ENCODE results near the gene CSK.

CSK gene

DNA sequence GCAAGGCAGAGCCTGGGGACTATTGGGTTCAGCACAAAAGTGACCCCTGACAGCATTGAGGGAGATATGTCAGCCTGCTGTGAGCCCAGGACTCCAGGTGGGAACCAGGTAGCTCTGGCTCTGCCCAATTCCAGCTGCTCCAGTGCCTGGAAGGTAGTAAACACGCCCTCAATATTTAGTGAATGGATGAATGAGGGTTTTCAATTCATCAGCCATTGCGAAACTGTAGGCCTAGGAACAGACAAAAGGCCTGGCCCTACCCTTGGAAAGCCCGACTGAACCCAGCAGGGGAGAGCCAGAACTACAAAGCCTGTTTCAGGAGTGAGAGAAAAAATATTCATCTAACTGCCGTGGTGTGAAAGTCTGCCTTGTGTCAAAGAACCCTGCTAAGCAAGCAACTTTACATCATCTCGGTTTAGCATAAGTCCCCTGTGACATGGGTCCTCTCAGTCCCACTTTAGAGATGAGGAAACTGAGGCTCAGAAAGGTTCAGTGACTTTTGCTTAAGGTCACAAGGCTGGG is 8.1 kb upstream of the CSK start:
- TF ChIP-seq CREB1 (IDR thresholded peaks at IDR 0.05; ENCODE audit: low read depth) (no peak), ZBTB7A (IDR thresholded peaks at IDR 0.05; ENCODE audit: low read depth) (no peak), EGR1 (IDR thresholded peaks at IDR 0.05) (no peak), TEAD4 (IDR thresholded peaks at IDR 0.05) (peak; percentile 43; the same call in 1 of the 2 replicates), TAF1 (IDR thresholded peaks at IDR 0.05; ENCODE audit: low read depth) (no peak; the same call in 1 of the 2 replicates), FOXM1 (IDR thresholded peaks at IDR 0.05; ENCODE audit: borderline replicate concordance, low read depth) (peak; percentile 68; the same call in 1 of the 2 replicates), RAD21 (IDR thresholded peaks at IDR 0.05; ENCODE audit: low read depth) (peak; percentile 11; the same call in 1 of the 2 replicates), EP300 (IDR thresholded peaks at IDR 0.05; ENCODE audit: borderline replicate concordance) (peak; percentile 83; the same call in 1 of the 2 replicates), NFIC (IDR thresholded peaks at IDR 0.05) (peak; percentile 71), TCF12 (IDR thresholded peaks at IDR 0.05; ENCODE audit: low read depth) (peak; percentile 91), YY1 (IDR thresholded peaks at IDR 0.05; ENCODE audit: low read depth) (no peak), CEBPB (IDR thresholded peaks at IDR 0.05) (peak; percentile 99)
- TF ChIP-seq, protein P1, sequence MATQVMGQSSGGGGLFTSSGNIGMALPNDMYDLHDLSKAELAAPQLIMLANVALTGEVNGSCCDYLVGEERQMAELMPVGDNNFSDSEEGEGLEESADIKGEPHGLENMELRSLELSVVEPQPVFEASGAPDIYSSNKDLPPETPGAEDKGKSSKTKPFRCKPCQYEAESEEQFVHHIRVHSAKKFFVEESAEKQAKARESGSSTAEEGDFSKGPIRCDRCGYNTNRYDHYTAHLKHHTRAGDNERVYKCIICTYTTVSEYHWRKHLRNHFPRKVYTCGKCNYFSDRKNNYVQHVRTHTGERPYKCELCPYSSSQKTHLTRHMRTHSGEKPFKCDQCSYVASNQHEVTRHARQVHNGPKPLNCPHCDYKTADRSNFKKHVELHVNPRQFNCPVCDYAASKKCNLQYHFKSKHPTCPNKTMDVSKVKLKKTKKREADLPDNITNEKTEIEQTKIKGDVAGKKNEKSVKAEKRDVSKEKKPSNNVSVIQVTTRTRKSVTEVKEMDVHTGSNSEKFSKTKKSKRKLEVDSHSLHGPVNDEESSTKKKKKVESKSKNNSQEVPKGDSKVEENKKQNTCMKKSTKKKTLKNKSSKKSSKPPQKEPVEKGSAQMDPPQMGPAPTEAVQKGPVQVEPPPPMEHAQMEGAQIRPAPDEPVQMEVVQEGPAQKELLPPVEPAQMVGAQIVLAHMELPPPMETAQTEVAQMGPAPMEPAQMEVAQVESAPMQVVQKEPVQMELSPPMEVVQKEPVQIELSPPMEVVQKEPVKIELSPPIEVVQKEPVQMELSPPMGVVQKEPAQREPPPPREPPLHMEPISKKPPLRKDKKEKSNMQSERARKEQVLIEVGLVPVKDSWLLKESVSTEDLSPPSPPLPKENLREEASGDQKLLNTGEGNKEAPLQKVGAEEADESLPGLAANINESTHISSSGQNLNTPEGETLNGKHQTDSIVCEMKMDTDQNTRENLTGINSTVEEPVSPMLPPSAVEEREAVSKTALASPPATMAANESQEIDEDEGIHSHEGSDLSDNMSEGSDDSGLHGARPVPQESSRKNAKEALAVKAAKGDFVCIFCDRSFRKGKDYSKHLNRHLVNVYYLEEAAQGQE (IDR thresholded peaks at IDR 0.05; ENCODE audit: low read depth) = no peak
- TF ChIP-seq, protein P2, sequence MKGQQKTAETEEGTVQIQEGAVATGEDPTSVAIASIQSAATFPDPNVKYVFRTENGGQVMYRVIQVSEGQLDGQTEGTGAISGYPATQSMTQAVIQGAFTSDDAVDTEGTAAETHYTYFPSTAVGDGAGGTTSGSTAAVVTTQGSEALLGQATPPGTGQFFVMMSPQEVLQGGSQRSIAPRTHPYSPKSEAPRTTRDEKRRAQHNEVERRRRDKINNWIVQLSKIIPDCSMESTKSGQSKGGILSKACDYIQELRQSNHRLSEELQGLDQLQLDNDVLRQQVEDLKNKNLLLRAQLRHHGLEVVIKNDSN (IDR thresholded peaks at IDR 0.05) = peak; percentile 38; the same call in 1 of the 2 replicates
- TF ChIP-seq, protein P3, sequence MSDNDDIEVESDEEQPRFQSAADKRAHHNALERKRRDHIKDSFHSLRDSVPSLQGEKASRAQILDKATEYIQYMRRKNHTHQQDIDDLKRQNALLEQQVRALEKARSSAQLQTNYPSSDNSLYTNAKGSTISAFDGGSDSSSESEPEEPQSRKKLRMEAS (IDR thresholded peaks at IDR 0.05) = peak; percentile 60

DNA sequence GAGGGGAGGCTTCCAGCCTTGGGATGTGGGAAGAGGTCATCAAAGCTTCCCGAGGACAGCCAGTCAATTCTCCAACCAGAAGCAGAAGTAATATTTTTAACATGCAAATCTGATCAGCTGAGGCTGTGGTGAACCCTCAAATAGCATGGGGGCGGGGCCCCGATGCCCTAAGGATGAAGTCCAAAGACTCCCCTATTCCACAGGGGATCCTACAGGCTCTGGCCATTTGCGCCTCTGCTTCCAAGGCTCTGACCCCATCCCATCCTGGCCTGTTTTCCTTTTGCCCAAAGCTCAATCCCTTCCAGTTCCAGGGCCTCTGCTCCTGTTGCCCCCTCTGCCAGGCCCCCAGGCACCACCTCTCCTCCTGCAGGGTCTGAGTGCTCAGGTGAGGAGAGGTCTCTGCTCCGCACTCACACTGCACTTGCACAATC is 6.7 kb upstream of the CSK start:
- TF ChIP-seq NFIC (IDR thresholded peaks at IDR 0.05) = no peak
- TF ChIP-seq CREB1 (IDR thresholded peaks at IDR 0.05; ENCODE audit: low read depth) = no peak
- TF ChIP-seq CEBPB (IDR thresholded peaks at IDR 0.05) = no peak
- no peak for TF ChIP-seq YY1 (IDR thresholded peaks at IDR 0.05; ENCODE audit: low read depth)
- TF ChIP-seq FOXM1 (IDR thresholded peaks at IDR 0.05; ENCODE audit: borderline replicate concordance, low read depth) = no peak
- TF ChIP-seq, protein P1 (IDR thresholded peaks at IDR 0.05; ENCODE audit: low read depth) = no peak
- no peak for TF ChIP-seq TAF1 (IDR thresholded peaks at IDR 0.05; ENCODE audit: low read depth)

DNA sequence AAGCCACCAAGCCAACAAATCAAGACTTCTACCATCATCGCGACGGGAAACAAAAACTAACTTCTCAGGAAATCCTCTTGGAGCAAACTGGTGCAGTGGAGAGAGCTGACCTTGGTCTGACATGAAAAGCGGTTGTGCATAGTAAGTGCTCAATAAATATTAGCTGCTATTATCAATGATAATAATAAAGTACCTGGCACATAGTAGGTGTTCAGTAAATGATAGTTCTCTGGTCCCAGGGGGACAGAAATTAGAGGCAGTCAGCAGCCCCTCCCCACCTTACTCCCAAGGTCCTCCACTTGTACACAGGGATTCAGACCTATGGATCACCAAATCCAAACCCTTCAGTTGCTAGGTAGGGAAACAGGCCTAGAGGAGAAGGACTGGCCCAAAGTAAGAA is 6.0 kb upstream of the CSK start:
- no peak for TF ChIP-seq FOXM1 (IDR thresholded peaks at IDR 0.05; ENCODE audit: borderline replicate concordance, low read depth)
- no peak for TF ChIP-seq NFIC (IDR thresholded peaks at IDR 0.05)
- no peak for TF ChIP-seq CEBPB (IDR thresholded peaks at IDR 0.05)
- no peak for TF ChIP-seq EP300 (IDR thresholded peaks at IDR 0.05; ENCODE audit: borderline replicate concordance)
- TF ChIP-seq EGR1 (IDR thresholded peaks at IDR 0.05) = no peak
- no peak for TF ChIP-seq TEAD4 (IDR thresholded peaks at IDR 0.05)
- no peak for TF ChIP-seq ZBTB7A (IDR thresholded peaks at IDR 0.05; ENCODE audit: low read depth)
- no peak for TF ChIP-seq YY1 (IDR thresholded peaks at IDR 0.05; ENCODE audit: low read depth)
- TF ChIP-seq TAF1 (IDR thresholded peaks at IDR 0.05; ENCODE audit: low read depth) = no peak
- TF ChIP-seq, protein P1 (IDR thresholded peaks at IDR 0.05; ENCODE audit: low read depth) = no peak

DNA sequence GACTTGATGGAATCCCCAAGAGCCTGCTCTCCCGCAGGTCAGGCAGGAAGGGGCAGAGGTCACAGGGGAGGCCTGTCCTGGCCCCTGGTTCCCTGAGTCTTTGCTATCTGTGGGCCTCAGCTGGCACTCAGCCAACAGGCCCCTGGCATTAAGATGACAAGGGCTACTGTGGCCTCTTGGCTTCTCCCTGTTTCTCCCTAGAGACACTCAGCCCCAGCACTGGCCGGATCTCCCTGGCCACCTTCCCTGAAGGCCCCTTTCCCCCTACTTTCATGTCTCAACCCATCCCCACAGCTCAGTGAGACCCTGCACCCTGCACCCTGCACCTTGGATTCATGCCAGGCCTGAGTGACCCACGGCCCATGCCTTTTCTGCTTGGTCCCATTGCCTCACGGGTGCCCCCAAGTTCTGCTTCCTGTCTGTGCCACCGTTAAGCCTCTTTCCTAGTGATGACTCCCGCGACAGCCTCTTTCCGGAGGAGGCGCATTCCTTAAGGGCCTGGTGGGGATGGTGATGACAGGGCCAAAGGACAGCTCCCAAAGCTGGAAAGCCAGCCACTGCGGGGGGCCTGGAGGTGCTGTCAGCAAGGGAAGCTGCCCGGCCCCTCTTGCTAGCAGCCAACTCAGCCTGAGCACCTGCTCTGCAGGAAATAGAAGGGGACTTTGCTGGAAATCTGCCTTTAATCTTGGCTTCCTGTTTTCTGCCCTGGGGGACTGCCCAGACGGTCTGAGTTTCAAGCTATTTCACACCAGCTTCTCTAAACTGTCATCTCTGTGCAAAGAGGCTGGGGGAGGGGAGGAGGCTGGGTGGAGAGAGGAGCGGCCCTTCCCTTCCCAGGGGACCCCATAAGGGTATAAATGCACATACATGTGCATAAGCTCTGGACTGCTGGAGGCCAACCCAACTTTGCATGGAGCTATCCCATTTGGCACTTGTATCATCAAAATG is 4.8 kb upstream of the CSK start:
- TF ChIP-seq CEBPB (IDR thresholded peaks at IDR 0.05) = no peak
- TF ChIP-seq NFIC (IDR thresholded peaks at IDR 0.05) = peak; percentile 64; the same call in 1 of the 2 replicates
